ENCODE data around the gene GFRA1.

GFRA1 gene

GRCh38 chr10:116241085-116241484 lies 31.9 kb downstream of the GFRA1 start:
- no peak for DNase-seq (ENCODE audit: low read depth, low spot score)

GRCh38 chr10:116240157-116240950 lies 32.7 kb downstream of the GFRA1 start:
- no peak for DNase-seq (ENCODE audit: low read depth, low spot score)

GRCh38 chr10:116239229-116239628 lies 33.8 kb downstream of the GFRA1 start:
- DNase-seq (ENCODE audit: low read depth, low spot score) = no peak

- DNase-seq (ENCODE audit: low read depth, low spot score) = no peak
Measured at GRCh38 chr10:116237970-116238369, 35.0 kb downstream of the GFRA1 start.

DNA sequence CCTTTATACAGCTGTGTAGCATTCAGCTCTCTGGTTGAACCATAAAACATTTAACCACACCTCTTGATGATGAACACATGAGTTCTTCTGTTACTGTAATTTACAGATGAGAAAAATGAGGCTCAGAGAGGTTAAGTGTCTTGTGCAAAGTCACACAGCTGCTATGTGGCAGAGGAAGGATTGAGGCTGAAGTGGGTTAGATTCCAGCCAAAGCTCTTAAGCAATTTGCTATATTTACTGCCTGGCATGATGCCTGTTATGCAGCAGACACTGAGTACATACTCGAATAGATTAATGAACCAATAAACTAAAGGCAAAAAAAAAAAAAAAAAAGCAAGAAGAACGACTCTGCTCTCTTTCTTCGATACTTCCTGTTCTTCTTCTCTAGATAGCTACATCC lies 35.7 kb downstream of the GFRA1 start:
- DNase-seq (ENCODE audit: low read depth, low spot score) = no peak

GRCh38 chr10:116233230-116233629 lies 39.8 kb downstream of the GFRA1 start:
- DNase-seq (ENCODE audit: low read depth, low spot score) = no peak

GRCh38 chr10:116232613-116233012 lies 40.4 kb downstream of the GFRA1 start:
- no peak for DNase-seq (ENCODE audit: low read depth, low spot score)

DNA sequence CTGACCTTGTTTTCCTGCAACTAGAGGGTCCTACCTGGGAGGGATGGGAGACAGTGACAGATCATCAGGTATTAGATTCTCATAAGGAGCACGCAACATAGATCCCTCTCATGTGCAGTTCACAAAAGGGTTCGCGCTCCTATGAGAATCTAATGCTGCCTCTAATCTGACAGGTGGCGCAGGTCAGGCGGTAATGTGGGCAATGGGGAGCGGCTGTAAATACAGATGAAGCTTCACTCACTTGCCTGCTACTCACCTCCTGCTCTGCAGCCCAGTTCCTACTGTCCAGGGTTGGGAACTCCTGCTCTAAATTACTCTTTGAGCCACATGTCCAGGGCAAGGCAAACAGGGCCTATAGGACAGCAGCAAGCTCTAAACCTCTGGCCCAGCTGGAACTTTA lies 46.2 kb downstream of the GFRA1 start:
- no peak for DNase-seq (ENCODE audit: low read depth, low spot score)

GRCh38 chr10:116226053-116226452 lies 47.0 kb downstream of the GFRA1 start:
- no peak for DNase-seq (ENCODE audit: low read depth, low spot score)

DNA sequence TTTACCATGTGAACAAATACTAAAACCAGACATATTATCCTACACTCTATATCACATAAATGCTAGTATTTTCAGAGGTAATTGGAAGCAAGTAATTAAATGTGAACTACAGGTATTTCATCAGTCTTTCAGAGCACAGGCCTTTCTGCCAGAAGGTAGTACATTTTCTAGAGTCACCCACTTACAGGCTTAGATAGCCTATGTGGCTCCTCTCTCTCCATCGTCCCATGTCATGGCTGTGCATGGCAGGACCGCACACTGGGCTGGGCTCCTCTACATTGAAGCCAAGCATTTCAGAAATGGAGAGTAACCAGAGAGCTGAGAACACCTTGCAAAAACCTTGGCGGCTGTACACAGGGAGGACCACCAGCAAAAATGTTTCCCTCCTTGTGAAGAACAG lies 49.7 kb downstream of the GFRA1 start:
- DNase-seq (ENCODE audit: low read depth, low spot score) = no peak

GRCh38 chr10:116221053-116221452 lies 52.0 kb downstream of the GFRA1 start:
- no peak for DNase-seq (ENCODE audit: low read depth, low spot score)

- DNase-seq (ENCODE audit: low read depth, low spot score) = no peak
Measured at GRCh38 chr10:116216676-116217075, 56.3 kb downstream of the GFRA1 start.

- no peak for DNase-seq (ENCODE audit: low read depth, low spot score)
Measured at GRCh38 chr10:116215651-116216050, 57.4 kb downstream of the GFRA1 start.

- no peak for DNase-seq (ENCODE audit: low read depth, low spot score)
Measured at GRCh38 chr10:116211682-116212081, 61.3 kb downstream of the GFRA1 start.

DNA sequence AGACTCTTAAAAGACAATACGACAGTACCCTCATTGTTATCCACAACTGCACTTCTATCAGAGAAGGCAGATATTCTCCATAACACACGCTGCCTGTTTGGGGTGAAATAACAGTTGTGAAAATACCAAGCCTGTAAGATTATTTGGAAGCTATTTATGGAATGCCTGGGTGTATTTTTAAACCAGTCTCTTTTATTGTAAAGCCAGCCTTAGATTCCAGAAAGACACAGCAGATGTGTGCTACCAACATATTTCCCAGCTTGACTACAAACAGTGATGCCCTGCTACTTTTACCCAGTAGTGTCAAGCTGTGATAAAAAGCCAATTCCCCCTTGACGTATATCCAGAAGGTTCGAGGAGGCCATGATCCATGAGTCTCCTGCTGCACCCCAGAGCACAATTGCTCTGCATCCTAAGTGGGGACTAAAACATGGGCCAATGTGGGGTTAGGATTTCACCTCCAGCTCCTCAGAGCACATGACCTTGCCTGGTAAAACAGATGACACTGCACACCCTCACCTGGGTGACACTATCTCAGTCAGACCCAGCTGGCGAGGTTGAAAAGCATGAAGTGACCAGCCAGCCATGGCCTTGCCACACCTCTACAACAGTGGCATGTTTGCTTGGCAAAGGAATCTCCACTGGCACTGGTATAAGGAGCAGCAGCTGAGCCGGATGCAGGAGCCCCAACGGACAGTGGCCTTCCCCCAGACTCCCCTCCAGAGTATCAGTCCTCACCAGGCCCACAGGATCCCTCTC lies 62.2 kb downstream of the GFRA1 start:
- no peak for DNase-seq (ENCODE audit: low read depth, low spot score)

DNA sequence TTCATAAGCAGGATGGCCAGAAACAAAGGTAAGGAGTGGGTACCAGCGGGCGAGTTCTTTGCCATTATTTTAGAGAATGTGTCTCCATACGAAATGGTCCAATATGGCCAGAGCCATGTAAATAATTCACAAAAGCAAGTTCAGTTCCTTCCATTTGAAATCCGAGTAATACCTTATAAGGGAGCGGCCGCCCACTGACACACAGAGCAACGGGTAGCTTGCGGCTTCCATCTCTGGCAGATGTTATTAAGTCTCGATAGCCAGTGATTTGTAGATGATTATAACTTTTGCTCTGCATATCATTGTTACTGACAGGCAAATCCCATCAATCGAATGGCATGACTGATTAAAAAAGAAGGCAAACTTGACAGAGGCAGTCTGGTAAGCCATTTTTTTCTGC lies 63.2 kb downstream of the GFRA1 start:
- DNase-seq (ENCODE audit: low read depth, low spot score) = no peak

- DNase-seq (ENCODE audit: low read depth, low spot score) = no peak
Measured at GRCh38 chr10:116208956-116209567, 63.9 kb downstream of the GFRA1 start.

- no peak for DNase-seq (ENCODE audit: low read depth, low spot score)
Measured at GRCh38 chr10:116207690-116208089, 65.3 kb downstream of the GFRA1 start.

GRCh38 chr10:116203661-116204060 lies 69.3 kb downstream of the GFRA1 start:
- no peak for DNase-seq (ENCODE audit: low read depth, low spot score)

DNA sequence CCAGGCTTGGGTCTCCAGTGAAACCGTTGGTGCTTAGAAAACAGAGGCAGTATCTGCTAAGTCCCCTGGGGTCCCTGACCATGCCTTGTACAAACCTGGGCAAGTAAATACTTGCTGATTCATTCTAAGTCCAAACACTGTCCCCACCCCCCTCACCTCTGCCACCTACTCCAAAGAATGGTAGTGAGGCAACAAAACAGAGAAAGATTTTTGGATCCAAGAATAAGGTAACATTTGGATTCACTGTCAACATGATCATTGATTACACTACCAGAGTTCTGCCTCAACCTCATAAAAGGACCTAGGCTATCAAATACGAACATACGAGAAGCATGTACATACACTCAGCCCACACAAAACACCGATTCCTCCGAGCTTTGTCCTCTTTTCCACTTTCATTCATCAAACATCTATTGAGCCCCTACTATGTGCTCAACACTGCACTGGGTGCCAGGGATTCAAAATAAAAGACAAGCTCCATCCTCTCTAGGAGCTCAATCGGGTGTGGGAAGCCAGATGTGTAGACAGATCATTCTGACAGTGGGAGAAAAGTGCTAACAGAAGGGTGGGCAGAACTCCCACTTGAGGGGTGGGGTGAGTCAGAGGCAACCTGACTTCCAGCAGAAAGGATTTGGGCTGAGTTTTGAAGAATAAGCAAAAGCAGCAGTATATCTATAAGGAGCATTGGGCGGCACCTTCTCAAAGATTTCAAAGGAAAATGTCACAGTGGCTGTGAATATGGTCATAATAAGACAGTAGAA lies 71.2 kb downstream of the GFRA1 start:
- DNase-seq (ENCODE audit: low read depth, low spot score) = no peak

DNA sequence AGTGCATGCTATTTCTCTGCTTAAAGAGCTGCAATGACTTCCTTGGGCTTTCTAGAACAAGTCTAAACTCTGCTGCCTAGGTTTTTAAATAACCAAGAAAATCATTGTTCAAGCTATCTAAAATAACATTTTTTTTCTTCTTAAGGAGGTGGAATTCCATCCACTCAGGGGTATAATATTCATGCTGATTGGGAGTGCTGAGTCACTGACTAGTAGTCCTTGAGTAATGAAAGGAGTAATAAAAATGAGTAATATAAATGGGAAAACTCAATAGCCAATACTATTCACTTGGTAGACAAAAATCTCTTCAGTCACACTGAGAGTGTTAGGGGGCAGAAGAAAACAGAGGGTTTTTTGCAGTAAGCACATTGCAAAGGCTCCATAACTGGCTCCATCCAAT lies 72.0 kb downstream of the GFRA1 start:
- DNase-seq (ENCODE audit: low read depth, low spot score) = no peak

GRCh38 chr10:116198676-116199035 lies 74.3 kb downstream of the GFRA1 start:
- DNase-seq (ENCODE audit: low read depth, low spot score) = no peak

All from smooth muscle cell of the brain vasculature (primary cell).